B cell (primary cell): ENCODE results near the gene DDR2.

Experiments used
- CTCF ChIP-seq: fragments of 200-600 bp; IDR thresholded peaks from one replicate; pipeline ENCODE4 v1.8.0; 2022; ENCODE audit warnings: antibody characterized with exemption, mild to moderate bottlenecking
- EZH2 ChIP-seq: IDR thresholded peaks from 2 replicates; pipeline ENCODE4 v1.6.1; 2012; ENCODE audit warnings: borderline replicate concordance, low read depth, mild to moderate bottlenecking, moderate library complexity, low read length; ENCODE audit not compliant: insufficient read depth, poor library complexity, severe bottlenecking

GRCh38 chr1:162725301-162725837 lies 93.1 kb downstream of the DDR2 start:
- TF ChIP-seq CTCF (no peak), EZH2 (no peak)
